Tibial nerve (tissue), 3 donors: ENCODE results near the gene STRADA.

ENCODE experiments used
- CTCF ChIP-seq, 5 experiments: fragments of 200-600 bp in 3 of 5; fragments of 450-650 bp in 2 of 5; sonication (generic) in 3 of 5; IDR thresholded peaks; one replicate each; pipeline ENCODE4 v1.5.1; 2016 to 2019; ENCODE audit warnings: antibody characterized with exemption in 5 of 5, mild to moderate bottlenecking in 3 of 5, moderate library complexity in 2 of 5
- POLR2A ChIP-seq, 2 donors: fragments of 450-650 bp; IDR thresholded peaks; one replicate each; pipeline ENCODE4 v1.6.1; 2017; ENCODE audit warnings: antibody characterized with exemption in 2 of 2, mild to moderate bottlenecking in 2 of 2, moderate library complexity in 2 of 2

- TF ChIP-seq POLR2A (IDR thresholded peaks at IDR 0.05): no peak
- peak in 4 of 5 experiments; percentile 28 to 54 (median 38) for TF ChIP-seq CTCF (IDR thresholded peaks at IDR 0.05)
Measured at GRCh38 chr17:63697341-63698286, 44.0 kb downstream of the STRADA start.
